GM23338 (cell line): ENCODE results near the gene IGF2BP2. TPM values are rescaled to one million over a fixed set of nuclear protein-coding genes. Genes with fewer than 3 reads are reported as not detected.
A peak's percentile ranks its signal among the peaks of the same experiment; 100 is the strongest.
"Not testable (repeated sequence)": the region's sequence is repeated elsewhere in the genome, so short reads cannot be mapped to it uniquely, and the experiment has no call there.

Experiments
- ATAC-seq: fragments of 200-7000 bp; cut with Tn5 transposase; 3 replicates; pipeline ENCODE4 v1.9.1; 2020
- DNase-seq: peaks from one replicate; pipeline ENCODE4 v3.0.0-alpha.2; 2015; ENCODE audit warnings: low spot score
- H2AFZ ChIP-seq: fragments of 200-600 bp; sonication (generic); 2 replicates; pipeline ENCODE4 v1.8.0; 2016; ENCODE audit warnings: antibody characterized with exemption, mild to moderate bottlenecking, moderate library complexity
- H3F3A ChIP-seq: fragments of 200-600 bp; sonication (generic); replicated peaks from 2 replicates; pipeline ENCODE4 v1.8.0; 2017; ENCODE audit warnings: antibody characterized with exemption, mixed run types, low read depth
- H3K27ac ChIP-seq: fragments of 200-600 bp; sonication (generic); 2 replicates; pipeline ENCODE4 v1.6.1; 2016; ENCODE audit warnings: low read depth
- H3K27me3 ChIP-seq: fragments of 200-600 bp; sonication (generic); 2 replicates; pipeline ENCODE4 v1.8.0; 2016; ENCODE audit warnings: mild to moderate bottlenecking, mixed run types, moderate library complexity; ENCODE audit not compliant: insufficient read depth
- H3K36me3 ChIP-seq: fragments of 200-600 bp; sonication (generic); 2 replicates; pipeline ENCODE4 v1.8.0; 2016; ENCODE audit warnings: mild to moderate bottlenecking; ENCODE audit not compliant: insufficient read depth
- H3K4me1 ChIP-seq: fragments of 200-600 bp; sonication (generic); 2 replicates; pipeline ENCODE4 v1.8.0; 2016; ENCODE audit warnings: mild to moderate bottlenecking, moderate library complexity; ENCODE audit not compliant: insufficient read depth
- H3K4me2 ChIP-seq: fragments of 200-600 bp; sonication (generic); 2 replicates; pipeline ENCODE4 v1.7.1; 2017; ENCODE audit warnings: mixed run types
- H3K4me3 ChIP-seq: fragments of 200-600 bp; sonication (generic); 2 replicates; pipeline ENCODE4 v1.6.1; 2016; ENCODE audit warnings: mixed run types
- H3K79me2 ChIP-seq: fragments of 200-600 bp; sonication (generic); replicated peaks from 2 replicates; pipeline ENCODE4 v1.8.0; 2017; ENCODE audit warnings: mild to moderate bottlenecking; ENCODE audit not compliant: insufficient read depth
- H3K9me2 ChIP-seq: fragments of 200-600 bp; sonication (generic); 2 replicates; pipeline ENCODE4 v1.8.0; 2017; ENCODE audit not compliant: insufficient read depth
- H4K20me1 ChIP-seq: fragments of 200-600 bp; sonication (generic); replicated peaks from 2 replicates; pipeline ENCODE4 v1.8.0; 2017; ENCODE audit warnings: mild to moderate bottlenecking; ENCODE audit not compliant: insufficient read depth
- H3K27ac Mint-ChIP-seq: 2 replicates; pipeline ENCODE4 v1.8.0; 2020; ENCODE audit warnings: inconsistent platforms, mild to moderate bottlenecking, moderate library complexity, mixed read lengths
- H3K27me3 Mint-ChIP-seq: 3 replicates; pipeline ENCODE4 v1.8.0; 2022; ENCODE audit warnings: low read depth, mild to moderate bottlenecking, moderate library complexity, mixed read lengths, inconsistent platforms; ENCODE audit not compliant: insufficient read depth, poor library complexity
- H3K36me3 Mint-ChIP-seq: 3 replicates; pipeline ENCODE4 v1.8.0; 2021; ENCODE audit warnings: low read depth, mild to moderate bottlenecking, inconsistent platforms, moderate library complexity, mixed read lengths
- H3K4me1 Mint-ChIP-seq: 3 replicates; pipeline ENCODE4 v1.8.0; 2020; ENCODE audit warnings: mild to moderate bottlenecking, inconsistent platforms, mixed read lengths
- H3K4me3 Mint-ChIP-seq: 3 replicates; pipeline ENCODE4 v1.8.0; 2021; ENCODE audit warnings: moderate library complexity, mild to moderate bottlenecking, inconsistent platforms, mixed read lengths
- H3K9me3 Mint-ChIP-seq: 3 replicates; pipeline ENCODE4 v1.8.0; 2020; ENCODE audit warnings: moderate library complexity, mild to moderate bottlenecking, inconsistent platforms, mixed read lengths
- ETS1 ChIP-seq: IDR thresholded peaks from 2 replicates; pipeline ENCODE4 v1.6.1; 2016; ENCODE audit warnings: antibody characterized with exemption
- EZH2 ChIP-seq: fragments of 200-600 bp; sonication (generic); IDR thresholded peaks from one replicate; pipeline ENCODE4 v1.8.0; 2017; ENCODE audit warnings: antibody characterized with exemption, mild to moderate bottlenecking, low read depth; ENCODE audit not compliant: unreplicated experiment
- EZH2phosphoT487 ChIP-seq: fragments of 200-600 bp; sonication (generic); IDR thresholded peaks from one replicate; pipeline ENCODE4 v1.8.1; 2018; ENCODE audit warnings: antibody characterized with exemption; ENCODE audit not compliant: unreplicated experiment
- JUNB ChIP-seq: IDR thresholded peaks from one replicate; pipeline ENCODE4 v1.6.1; 2016; ENCODE audit warnings: antibody characterized with exemption; ENCODE audit not compliant: unreplicated experiment
- NANOG ChIP-seq: IDR thresholded peaks from 2 replicates; pipeline ENCODE4 v1.6.1; 2016; ENCODE audit warnings: antibody characterized with exemption, borderline replicate concordance
- POLR2AphosphoS5 ChIP-seq: IDR thresholded peaks from 2 replicates; pipeline ENCODE4 v1.6.1; 2016; ENCODE audit warnings: antibody characterized with exemption, low read depth
- REST ChIP-seq: IDR thresholded peaks from one replicate; pipeline ENCODE4 v1.6.1; 2018; ENCODE audit warnings: antibody characterized with exemption; ENCODE audit not compliant: unreplicated experiment
- STAT1 ChIP-seq: IDR thresholded peaks from one replicate; pipeline ENCODE4 v1.6.1; 2016; ENCODE audit warnings: antibody characterized with exemption; ENCODE audit not compliant: unreplicated experiment
- ZNF114 ChIP-seq: fragments of 250-450 bp; sonication (Bioruptor Pico); IDR thresholded peaks from 2 replicates; pipeline ENCODE4 v1.5.0; 2020; ENCODE audit warnings: mild to moderate bottlenecking, moderate library complexity
- ZNF462 ChIP-seq: fragments of 250-450 bp; sonication (Bioruptor Pico); IDR thresholded peaks from 2 replicates; pipeline ENCODE4 v1.5.0; 2020; ENCODE audit warnings: mild to moderate bottlenecking, moderate library complexity
- polyA plus RNA-seq: library from polyadenylated mRNA; unstranded; fragments of >200 nt; fragmentation: Nextera tagmentation; extraction: Ambion mirVana; gene quantifications from 2 replicates; pipeline ENCODE4 v1.2.1, GENCODE V29; 2016
- total RNA-seq: library from RNA; depleted of rRNA; stranded (reverse); fragments of >200 nt; shearing (Covaris generic); gene quantifications from 2 replicates; pipeline ENCODE4 v1.2.3, GENCODE V29; 2014

The IGF2BP2 gene
- total and polyA plus RNA-seq, 2 experiments from 2014 or later, result 82.9 to 84.5 TPM

- Mint-ChIP-seq H3K27me3 (peaks cover 20% of the 10 kb centered on the region), H3K4me1 (peaks cover 33% of the 10 kb centered on the region), H3K27ac (peak overlapping the region; percentile 38; the same call in 1 of the 2 replicates), H3K36me3 (peaks cover 67% of the 10 kb centered on the region)
- peaks cover 12% of the 10 kb centered on the region for H3K36me3 ChIP-seq
- ATAC-seq, result peak; percentile 13
- DNase-seq, H3K27me3 ChIP-seq, H4K20me1 ChIP-seq, H3K4me3 Mint-ChIP-seq, H3K9me2 ChIP-seq, H2AFZ ChIP-seq, H3K4me2 ChIP-seq, H3K9me3 Mint-ChIP-seq, H3F3A ChIP-seq, H3K4me3 ChIP-seq, H3K79me2 ChIP-seq: not testable (repeated sequence)
- peaks cover 12% of the 10 kb centered on the region; the same call in 1 of the 2 replicates for H3K4me1 ChIP-seq
- H3K27ac ChIP-seq, result peak overlapping the region; percentile 76; the same call in 1 of the 2 replicates
These were observed 179.7 kb downstream of the IGF2BP2 start for GRCh38 chr3:185645191-185645590.

GRCh38 chr3:185640308-185640707 lies 184.5 kb downstream of the IGF2BP2 start:
- Histone ChIP-seq H3K4me2 (no peak overlapping the region), H3K9me2 (no peaks in the 10 kb centered on the region), H3K4me3 (no peak overlapping the region), H4K20me1 (no peaks in the 10 kb centered on the region), H3K36me3 (no peaks in the 10 kb centered on the region), H3K4me1 (no peaks in the 10 kb centered on the region; the same call in 1 of the 2 replicates), H3F3A (no peaks in the 10 kb centered on the region), H3K27me3 (no peaks in the 10 kb centered on the region), H2AFZ (no peak overlapping the region), H3K79me2 (no peaks in the 10 kb centered on the region), H3K27ac (peak overlapping the region; percentile 50; the same call in 1 of the 2 replicates)
- Mint-ChIP-seq H3K27ac (no peak overlapping the region), H3K36me3 (peaks cover 22% of the 10 kb centered on the region), H3K27me3 (peaks cover 21% of the 10 kb centered on the region), H3K4me3 (no peak overlapping the region), H3K9me3 (no peaks in the 10 kb centered on the region), H3K4me1 (peaks cover 4% of the 10 kb centered on the region)
- DNase-seq (no peak), ATAC-seq (no peak)
- TF ChIP-seq ETS1 (no peak), ZNF462 (no peak), REST (no peak), ZNF114 (CRISPR knock-in tag) (no peak), JUNB (no peak), NANOG (no peak), EZH2 (no peak), STAT1 (no peak), EZH2phosphoT487 (no peak), POLR2AphosphoS5 (no peak)
